Gastroesophageal sphincter (tissue), 3 donors: Measurements from ENCODE around the gene SIGLEC7.

ENCODE experiments used
- EP300 ChIP-seq: sonication (generic); formaldehyde crosslinking; IDR thresholded peaks from one replicate; pipeline ENCODE4 v1.6.1; 2017; ENCODE audit warnings: antibody characterized with exemption, mild to moderate bottlenecking
- TF ChIP-seq, protein P1 (sequence below), 4 experiments: fragments of 200-600 bp in 2 of 4; fragments of 450-650 bp in 2 of 4; sonication (generic) in 1 of 4; IDR thresholded peaks; one replicate each; pipeline ENCODE4 v1.5.1; 2017 to 2019; ENCODE audit warnings: antibody characterized with exemption in 4 of 4, mild to moderate bottlenecking in 2 of 4, moderate library complexity in 2 of 4

DNA sequence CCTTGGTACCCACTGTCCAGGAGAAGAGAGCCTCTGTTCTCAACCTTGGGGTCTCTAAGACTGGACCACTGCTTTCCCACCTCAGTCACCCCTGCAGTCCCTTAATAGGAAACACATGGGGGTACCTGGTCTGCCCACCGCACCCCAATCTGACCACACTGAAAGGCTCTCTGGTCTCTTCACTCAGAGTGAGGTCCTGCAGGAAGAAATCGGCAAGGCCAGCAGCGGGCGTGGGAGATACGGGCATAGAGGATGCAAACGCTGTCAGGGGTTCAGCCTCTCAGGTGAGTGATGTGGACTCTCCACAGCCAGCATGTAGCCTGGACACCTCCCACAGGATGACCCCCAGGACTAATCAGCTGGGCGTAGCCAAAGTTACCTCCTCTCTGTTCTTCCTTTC, 13.9 kb upstream of the SIGLEC7 start:
- TF ChIP-seq, protein P1, sequence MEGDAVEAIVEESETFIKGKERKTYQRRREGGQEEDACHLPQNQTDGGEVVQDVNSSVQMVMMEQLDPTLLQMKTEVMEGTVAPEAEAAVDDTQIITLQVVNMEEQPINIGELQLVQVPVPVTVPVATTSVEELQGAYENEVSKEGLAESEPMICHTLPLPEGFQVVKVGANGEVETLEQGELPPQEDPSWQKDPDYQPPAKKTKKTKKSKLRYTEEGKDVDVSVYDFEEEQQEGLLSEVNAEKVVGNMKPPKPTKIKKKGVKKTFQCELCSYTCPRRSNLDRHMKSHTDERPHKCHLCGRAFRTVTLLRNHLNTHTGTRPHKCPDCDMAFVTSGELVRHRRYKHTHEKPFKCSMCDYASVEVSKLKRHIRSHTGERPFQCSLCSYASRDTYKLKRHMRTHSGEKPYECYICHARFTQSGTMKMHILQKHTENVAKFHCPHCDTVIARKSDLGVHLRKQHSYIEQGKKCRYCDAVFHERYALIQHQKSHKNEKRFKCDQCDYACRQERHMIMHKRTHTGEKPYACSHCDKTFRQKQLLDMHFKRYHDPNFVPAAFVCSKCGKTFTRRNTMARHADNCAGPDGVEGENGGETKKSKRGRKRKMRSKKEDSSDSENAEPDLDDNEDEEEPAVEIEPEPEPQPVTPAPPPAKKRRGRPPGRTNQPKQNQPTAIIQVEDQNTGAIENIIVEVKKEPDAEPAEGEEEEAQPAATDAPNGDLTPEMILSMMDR (IDR thresholded peaks at IDR 0.05): no peak
- TF ChIP-seq EP300: no peak
